GM19351 (cell line): ENCODE data around the gene TRAPPC5.
"Not testable (repeated sequence)": the region's sequence is repeated elsewhere in the genome, so short reads cannot be mapped to it uniquely, and the experiment has no call there.

Source experiments
- ATAC-seq: cut with Tn5 transposase; IDR thresholded peaks from one replicate; pipeline ENCODE4 v1.9.1; 2021; ENCODE audit warnings: mild to moderate bottlenecking, moderate library complexity; ENCODE audit not compliant: unreplicated experiment

Gene TRAPPC5

GRCh38 chr19:7680606-7681339 is at the start of gene TRAPPC5:
Gene TRAPPC5 (plus strand): TSS chr19:7680833. CDS start chr19:7682254, 1,421 bp downstream.
- peak; percentile 44 for ATAC-seq

GRCh38 chr19:7631577-7631976 is 49.1 kb upstream of the TRAPPC5 start:
- ATAC-seq, result no peak

GRCh38 chr19:7632340-7633203 is 48.1 kb upstream of the TRAPPC5 start:
- ATAC-seq, result no peak

- ATAC-seq, result no peak
These were observed 46.9 kb upstream of the TRAPPC5 start, which contains the start of gene PCP2 for GRCh38 chr19:7633698-7634097. Gene PCP2 (minus strand): TSS chr19:7633719. CDS start chr19:7633457, 262 bp downstream.

- no peak for ATAC-seq
These were observed 45.0 kb upstream of the TRAPPC5 start for GRCh38 chr19:7635670-7636069.

GRCh38 chr19:7636317-7636690 is 44.3 kb upstream of the TRAPPC5 start:
- no peak for ATAC-seq

GRCh38 chr19:7636691-7637373 is 43.8 kb upstream of the TRAPPC5 start, which contains the start of gene STXBP2:
Gene STXBP2 (plus strand): TSS chr19:7637110. CDS start chr19:7637150, 40 bp downstream.
- peak; percentile 69 for ATAC-seq

- no peak for ATAC-seq
These were observed 43.0 kb upstream of the TRAPPC5 start for GRCh38 chr19:7637374-7638256.

- no peak for ATAC-seq
These were observed 41.7 kb upstream of the TRAPPC5 start for GRCh38 chr19:7638802-7639465.

GRCh38 chr19:7639863-7640348 is 40.7 kb upstream of the TRAPPC5 start:
- ATAC-seq, result no peak

- no peak for ATAC-seq
These were observed 39.8 kb upstream of the TRAPPC5 start for GRCh38 chr19:7640803-7641202.

GRCh38 chr19:7641290-7642276 is 39.0 kb upstream of the TRAPPC5 start:
- no peak for ATAC-seq

- ATAC-seq, result no peak
These were observed 38.2 kb upstream of the TRAPPC5 start for GRCh38 chr19:7642295-7643030.

- no peak for ATAC-seq
These were observed 37.6 kb upstream of the TRAPPC5 start for GRCh38 chr19:7643031-7643415.

- ATAC-seq, result not testable (repeated sequence)
These were observed 36.7 kb upstream of the TRAPPC5 start for GRCh38 chr19:7643629-7644549.

- ATAC-seq, result no peak
These were observed 36.1 kb upstream of the TRAPPC5 start for GRCh38 chr19:7644550-7644877.

GRCh38 chr19:7645163-7645562 is 35.5 kb upstream of the TRAPPC5 start:
- no peak for ATAC-seq
